HG03457 (cell line): ENCODE results near the gene FLNB.
"Not testable (repeated sequence)": the region's sequence is repeated elsewhere in the genome, so short reads cannot be mapped to it uniquely, and the experiment has no call there.

Experiments used
- ATAC-seq: cut with Tn5 transposase; IDR thresholded peaks from one replicate; pipeline ENCODE4 v1.9.1; 2021; ENCODE audit warnings: moderate number of reproducible peaks; ENCODE audit not compliant: unreplicated experiment

The FLNB gene

GRCh38 chr3:58051196-58051595, 43.0 kb downstream of the FLNB start:
- no peak for ATAC-seq

GRCh38 chr3:58051658-58052261, 43.5 kb downstream of the FLNB start:
- ATAC-seq: not testable (repeated sequence)

- ATAC-seq: no peak
Observed at GRCh38 chr3:58052373-58053273, 44.4 kb downstream of the FLNB start.

- ATAC-seq: no peak
Observed at GRCh38 chr3:58054652-58055051, 46.4 kb downstream of the FLNB start.

- no peak for ATAC-seq
Observed at GRCh38 chr3:58055314-58055713, 47.1 kb downstream of the FLNB start.

DNA sequence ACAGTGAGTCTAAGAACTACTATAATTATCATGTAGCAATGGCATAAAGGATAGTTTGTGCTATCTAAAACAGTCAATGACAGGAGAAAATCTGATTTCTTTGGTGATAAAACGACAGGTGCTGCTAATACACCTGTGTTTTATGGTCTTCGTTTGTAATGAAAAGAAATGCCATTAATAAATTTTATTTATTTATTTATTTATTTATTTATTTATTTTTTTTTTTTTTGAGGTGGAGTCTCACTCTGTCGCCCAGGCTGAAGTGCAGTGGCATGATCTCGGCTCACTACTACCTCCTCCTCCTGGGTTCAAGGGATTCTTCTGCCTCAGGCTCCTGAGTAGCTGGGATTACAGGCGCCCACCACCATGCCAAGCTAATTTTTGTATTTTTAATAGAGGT, 47.7 kb downstream of the FLNB start:
- ATAC-seq: not testable (repeated sequence)

DNA sequence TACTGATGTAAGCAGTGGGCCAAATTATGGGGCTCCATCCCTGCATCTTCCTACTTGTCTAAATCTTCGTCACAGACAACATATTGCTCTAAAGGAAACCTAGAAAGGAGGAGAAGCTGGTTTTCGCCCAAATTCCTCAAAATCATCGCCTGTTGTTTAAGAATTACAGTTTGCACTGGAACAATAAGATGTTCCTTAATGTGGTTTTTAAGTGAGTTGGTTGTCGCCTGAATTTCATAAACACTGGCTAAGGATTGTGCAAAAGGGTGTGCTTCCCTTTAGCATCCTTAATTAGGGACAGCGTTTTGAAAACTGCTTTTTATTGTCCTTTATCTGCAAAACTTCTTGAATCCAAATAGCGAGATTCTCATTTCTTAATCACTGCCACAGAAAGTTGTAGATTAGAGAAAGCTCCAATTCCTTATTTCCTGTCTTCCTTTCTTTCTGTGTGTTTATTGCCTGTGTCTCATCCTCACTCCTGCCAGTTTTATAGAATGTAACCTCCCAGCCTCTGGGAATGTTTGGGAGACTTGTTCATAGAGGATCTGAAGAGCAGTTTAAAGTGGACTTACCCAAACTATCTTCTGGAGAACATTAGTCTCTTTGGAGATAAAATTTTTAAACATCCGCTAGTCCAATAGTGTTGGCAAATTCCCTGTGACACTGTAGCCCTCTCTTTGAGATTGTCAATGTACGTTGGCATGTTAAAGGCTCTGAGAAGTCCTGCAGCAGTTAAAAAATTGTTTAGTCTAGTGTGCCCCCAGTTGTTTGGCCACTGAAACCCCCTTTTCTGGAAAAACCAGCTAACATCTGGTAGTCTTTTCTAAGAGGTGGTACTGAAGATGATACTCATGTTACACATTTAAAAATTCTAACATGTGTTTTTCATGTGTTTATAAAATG, 50.4 kb downstream of the FLNB start:
- no peak for ATAC-seq

- ATAC-seq: no peak
Observed at GRCh38 chr3:58059349-58060321, 51.4 kb downstream of the FLNB start.

- ATAC-seq: no peak
Observed at GRCh38 chr3:58062472-58062871, 54.2 kb downstream of the FLNB start.

DNA sequence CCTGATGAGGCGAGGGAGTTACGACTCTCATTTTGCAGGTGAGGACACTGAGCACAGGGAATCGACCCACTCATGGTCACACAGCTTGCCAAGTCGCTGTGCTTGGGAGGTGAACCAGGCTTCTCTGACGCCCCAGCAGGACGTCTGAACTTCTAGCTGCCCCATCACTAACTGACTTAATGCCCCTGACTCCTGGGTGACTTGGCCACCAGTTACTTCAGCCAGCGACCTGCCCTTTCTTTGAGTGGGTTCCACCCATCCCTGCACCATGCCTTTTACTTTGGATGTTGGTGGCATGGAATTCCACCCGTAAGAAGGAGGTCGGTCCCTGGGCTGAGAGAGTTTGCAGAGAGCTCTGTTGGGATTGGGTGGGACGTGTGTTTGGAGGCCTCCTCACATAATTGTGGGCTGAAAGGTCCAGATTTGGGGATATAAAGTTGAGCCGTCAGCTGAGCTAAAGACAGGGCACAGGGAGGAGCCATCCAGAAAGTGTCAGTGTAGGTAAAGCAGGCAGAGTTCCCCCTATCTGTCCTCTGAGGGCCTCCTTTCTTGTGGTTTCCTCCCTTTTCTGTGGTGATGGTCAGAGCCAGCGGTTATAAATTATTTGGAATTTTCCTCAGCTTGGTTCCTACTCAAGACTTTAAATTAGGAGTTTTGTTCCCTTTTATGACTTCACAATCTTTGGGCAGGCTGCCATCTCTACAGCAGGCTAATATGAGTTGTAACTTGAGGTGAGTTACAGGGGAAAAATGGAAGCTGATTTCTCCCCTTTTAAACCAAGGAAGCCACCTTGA, 55.0 kb downstream of the FLNB start:
- no peak for ATAC-seq

- no peak for ATAC-seq
Observed at GRCh38 chr3:58064923-58065638, 56.9 kb downstream of the FLNB start.

DNA sequence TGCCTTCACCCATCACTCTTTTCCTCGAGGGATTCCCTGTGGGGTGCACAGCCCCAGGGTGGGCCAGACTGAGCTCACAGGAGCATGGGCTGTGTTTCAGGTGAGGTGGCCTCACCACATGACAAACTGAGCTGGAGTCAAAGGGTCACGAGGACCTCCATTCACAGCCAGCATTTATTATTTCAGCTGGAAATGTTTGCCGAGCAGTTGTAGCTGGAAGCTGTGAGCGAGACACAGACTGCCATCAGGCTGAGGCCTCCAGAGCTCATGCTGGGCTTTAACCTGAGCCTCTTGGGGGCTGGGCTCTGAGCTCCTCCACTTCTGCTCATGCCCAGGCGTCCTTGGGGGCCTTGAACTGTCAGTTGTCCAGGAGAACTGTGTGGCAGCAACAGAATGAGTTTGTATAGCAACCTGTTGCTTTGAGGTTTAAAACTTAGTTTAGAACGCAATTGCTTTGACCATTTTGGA, 57.5 kb downstream of the FLNB start:
- ATAC-seq: no peak

DNA sequence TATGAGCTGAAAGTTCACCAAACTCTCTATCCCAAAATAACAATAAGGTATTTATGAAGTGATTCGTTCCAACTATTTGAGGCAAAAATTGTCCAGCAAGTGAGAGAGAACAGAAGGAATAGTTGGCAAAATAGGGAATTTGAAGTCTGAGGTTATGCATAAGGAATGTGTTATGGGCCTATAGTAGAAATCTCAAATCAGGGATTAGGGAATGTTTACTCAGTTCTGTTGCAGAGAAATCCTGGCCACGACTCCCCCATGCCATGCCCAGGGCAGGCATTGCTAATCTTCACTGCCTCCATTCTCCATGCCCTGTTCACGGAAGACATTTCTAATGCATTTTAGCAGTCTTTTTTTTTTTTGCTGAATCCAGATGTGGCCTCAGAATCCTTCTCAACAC, 58.6 kb downstream of the FLNB start:
- no peak for ATAC-seq

- ATAC-seq: no peak
Observed at GRCh38 chr3:58068122-58068809, 60.0 kb downstream of the FLNB start.

GRCh38 chr3:58071480-58071971, 63.3 kb downstream of the FLNB start:
- no peak for ATAC-seq

DNA sequence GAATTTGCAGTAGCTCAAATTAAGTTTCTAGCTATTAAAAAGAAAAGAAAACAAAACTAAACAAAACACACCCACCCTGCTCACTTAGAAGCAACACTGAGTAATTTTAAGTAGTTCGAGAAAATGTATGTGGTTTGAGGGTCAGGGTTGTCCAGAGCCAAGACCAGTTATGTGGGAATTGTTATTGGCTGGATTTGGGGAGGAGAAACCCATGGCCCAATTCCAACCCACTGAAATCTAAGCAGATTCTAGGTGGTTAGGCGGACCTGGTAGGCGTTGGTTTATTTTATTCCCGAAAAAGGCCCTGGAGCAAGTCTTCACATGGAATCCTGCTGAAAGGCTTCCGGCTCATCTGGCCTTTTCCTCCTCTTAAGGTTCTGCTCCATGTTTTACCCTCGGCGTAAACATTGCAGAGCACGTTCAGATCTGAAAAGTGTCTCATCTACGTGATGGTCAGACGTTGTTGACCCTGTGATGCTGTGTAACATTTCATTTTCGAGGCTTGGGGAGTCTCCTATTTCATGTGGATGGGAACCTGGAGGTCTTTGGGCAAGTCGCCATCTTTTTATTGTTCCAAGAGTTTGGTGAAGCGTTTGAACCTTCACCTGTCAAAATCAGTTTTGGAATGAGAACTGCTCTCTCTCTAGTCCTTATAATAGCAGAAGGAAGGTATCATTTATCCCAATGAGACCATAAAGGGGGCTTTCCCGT, 64.0 kb downstream of the FLNB start:
- no peak for ATAC-seq

- no peak for ATAC-seq
Observed at GRCh38 chr3:58072763-58073130, 64.5 kb downstream of the FLNB start.
